Ovary (tissue), 3 donors: ENCODE results near the gene CLTC.

Experiments
- CTCF ChIP-seq, 3 donors: fragments of 450-650 bp in 2 of 3; fragments of 200-600 bp in 1 of 3; IDR thresholded peaks; one replicate each; pipeline versions ENCODE4 v1.5.1 to v1.8.0; 2016 to 2022; ENCODE audit warnings: antibody characterized with exemption in 3 of 3, mild to moderate bottlenecking in 1 of 3
- EP300 ChIP-seq: sonication (generic); formaldehyde crosslinking; IDR thresholded peaks from one replicate; pipeline ENCODE4 v1.6.1; 2017; ENCODE audit warnings: antibody characterized with exemption
- POLR2A ChIP-seq: fragments of 450-650 bp; IDR thresholded peaks from one replicate; pipeline ENCODE4 v1.6.1; 2017; ENCODE audit warnings: antibody characterized with exemption, mild to moderate bottlenecking, moderate library complexity
- donor health status: DM: no; HTN: no; CAD: no.

GRCh38 chr17:59623151-59623550, 3.5 kb downstream of the CLTC start:
- TF ChIP-seq POLR2A (no peak), CTCF (IDR thresholded peaks at IDR 0.05) (no peak), EP300 (no peak)
